HG03095 (cell line): ENCODE results near the gene PDE10A.
"Not testable (repeated sequence)": the region's sequence is repeated elsewhere in the genome, so short reads cannot be mapped to it uniquely, and the experiment has no call there.

Experiments
- ATAC-seq: cut with Tn5 transposase; IDR thresholded peaks from one replicate; pipeline ENCODE4 v1.9.1; 2021; ENCODE audit warnings: moderate library complexity; ENCODE audit not compliant: unreplicated experiment

Gene PDE10A

GRCh38 chr6:165486183-165487137, 176.6 kb downstream of the PDE10A start:
- ATAC-seq, result no peak

GRCh38 chr6:165484178-165484889, 178.7 kb downstream of the PDE10A start:
- no peak for ATAC-seq

- ATAC-seq, result no peak
These were observed 181.1 kb downstream of the PDE10A start for GRCh38 chr6:165481921-165482320.

GRCh38 chr6:165480916-165481315, 182.1 kb downstream of the PDE10A start:
- ATAC-seq, result no peak

GRCh38 chr6:165478581-165478980, 184.5 kb downstream of the PDE10A start:
- no peak for ATAC-seq

GRCh38 chr6:165469483-165469882, 193.6 kb downstream of the PDE10A start:
- ATAC-seq, result no peak

- no peak for ATAC-seq
These were observed 194.5 kb downstream of the PDE10A start for GRCh38 chr6:165468340-165469235.

GRCh38 chr6:165463499-165463898, 199.5 kb downstream of the PDE10A start:
- ATAC-seq, result not testable (repeated sequence)

- not testable (repeated sequence) for ATAC-seq
These were observed 203.3 kb downstream of the PDE10A start for GRCh38 chr6:165459605-165460301.

- ATAC-seq, result no peak
These were observed 204.9 kb downstream of the PDE10A start for GRCh38 chr6:165458134-165458533.

- ATAC-seq, result no peak
These were observed 206.8 kb downstream of the PDE10A start for GRCh38 chr6:165456286-165456685.

GRCh38 chr6:165455488-165455887, 207.6 kb downstream of the PDE10A start:
- no peak for ATAC-seq

GRCh38 chr6:165453395-165453794, 209.6 kb downstream of the PDE10A start:
- no peak for ATAC-seq

GRCh38 chr6:165451838-165452237, 211.2 kb downstream of the PDE10A start:
- no peak for ATAC-seq

GRCh38 chr6:165448210-165448609, 214.8 kb downstream of the PDE10A start:
- no peak for ATAC-seq

GRCh38 chr6:165447141-165447540, 215.9 kb downstream of the PDE10A start:
- ATAC-seq, result no peak

GRCh38 chr6:165446331-165446730, 216.7 kb downstream of the PDE10A start:
- ATAC-seq, result no peak

GRCh38 chr6:165443462-165443861, 219.6 kb downstream of the PDE10A start:
- no peak for ATAC-seq

- ATAC-seq, result no peak
These were observed 221.9 kb downstream of the PDE10A start for GRCh38 chr6:165441181-165441580.

- no peak for ATAC-seq
These were observed 223.0 kb downstream of the PDE10A start for GRCh38 chr6:165439928-165440554.
